Liver (tissue), 9 donors: ENCODE results near the gene TFDP1. TPM values are rescaled to one million over a fixed set of nuclear protein-coding genes. Genes with fewer than 3 reads are reported as not detected.

Experiments
- DNase-seq: peaks from one replicate; pipeline ENCODE4 v3.0.0-alpha.2; 2017; ENCODE audit warnings: low spot score
- H3K27ac ChIP-seq, 2 donors: one replicate each; pipeline ENCODE4 v1.7.0; 2013; ENCODE audit warnings: inconsistent platforms in 2 of 2, low read length in 2 of 2, control low read depth in 1 of 2, low read depth in 1 of 2, mild to moderate bottlenecking in 1 of 2
- H3K27me3 ChIP-seq, 4 donors: one replicate each; pipeline versions ENCODE4 v1.6.1 to v1.7.0; 2013; ENCODE audit warnings: low read length in 3 of 4, inconsistent platforms in 1 of 4, mild to moderate bottlenecking in 1 of 4, moderate library complexity in 1 of 4; ENCODE audit not compliant: control insufficient read depth in 4 of 4, insufficient read depth in 4 of 4
- H3K36me3 ChIP-seq, 4 donors: one replicate each; pipeline versions ENCODE4 v1.6.1 to v1.7.0; 2013; ENCODE audit warnings: low read length in 3 of 4, mild to moderate bottlenecking in 3 of 4, low read depth in 1 of 4, moderate library complexity in 1 of 4; ENCODE audit not compliant: control insufficient read depth in 4 of 4, insufficient read depth in 3 of 4
- H3K4me1 ChIP-seq, 4 donors: one replicate each; pipeline versions ENCODE4 v1.6.1 to v1.7.0; 2013; ENCODE audit warnings: low read length in 3 of 4, mild to moderate bottlenecking in 3 of 4, moderate library complexity in 1 of 4; ENCODE audit not compliant: control insufficient read depth in 4 of 4, insufficient read depth in 4 of 4
- H3K4me3 ChIP-seq, 3 donors: one replicate each; pipeline versions ENCODE4 v1.6.1 to v1.7.0; 2013; ENCODE audit warnings: low read length in 3 of 3, control low read depth in 1 of 3, low read depth in 1 of 3, mild to moderate bottlenecking in 1 of 3
- H3K9ac ChIP-seq, 2 donors: one replicate each; pipeline ENCODE4 v1.7.0; 2013; ENCODE audit warnings: low read length in 2 of 2, mild to moderate bottlenecking in 2 of 2, moderate library complexity in 2 of 2, control low read depth in 1 of 2, low read depth in 1 of 2
- H3K9me3 ChIP-seq, 4 donors: one replicate each; pipeline versions ENCODE4 v1.6.1 to v1.7.0; 2013; ENCODE audit warnings: low read length in 3 of 4; ENCODE audit not compliant: control insufficient read depth in 4 of 4
- EGR1 ChIP-seq, 2 donors: IDR thresholded peaks; 2 replicates each; pipeline ENCODE4 v1.6.1; 2016 to 2018; ENCODE audit warnings: antibody characterized with exemption in 2 of 2, low read depth in 2 of 2
- FOXA1 ChIP-seq: IDR thresholded peaks from 2 replicates; pipeline ENCODE4 v1.6.1; 2016; ENCODE audit warnings: antibody characterized with exemption
- GABPA ChIP-seq, 2 donors: IDR thresholded peaks in 1 of 2; conservative IDR thresholded peaks in 1 of 2; 2 replicates each; pipeline ENCODE4 v1.6.1; 2016; ENCODE audit warnings: antibody characterized with exemption in 2 of 2, mild to moderate bottlenecking in 1 of 2, moderate library complexity in 1 of 2
- HNF4A ChIP-seq, 2 donors: conservative IDR thresholded peaks; 2 replicates each; pipeline ENCODE4 v1.6.1; 2016; ENCODE audit warnings: antibody characterized with exemption in 2 of 2, mild to moderate bottlenecking in 2 of 2
- HNF4G ChIP-seq: IDR thresholded peaks from 2 replicates; pipeline ENCODE4 v1.6.1; 2016; ENCODE audit warnings: antibody characterized with exemption
- JUND ChIP-seq, 2 donors: IDR thresholded peaks; 2 replicates each; pipeline ENCODE4 v1.6.1; 2016; ENCODE audit warnings: antibody characterized with exemption in 2 of 2
- NR2F2 ChIP-seq: IDR thresholded peaks from 2 replicates; pipeline ENCODE4 v1.6.1; 2016; ENCODE audit warnings: antibody characterized with exemption
- TAF1 ChIP-seq: conservative IDR thresholded peaks from 2 replicates; pipeline ENCODE4 v1.6.1; 2016; ENCODE audit warnings: antibody characterized with exemption, mild to moderate bottlenecking
- WGBS: extraction: QIAGEN DNeasy Blood & Tissue Kit; methylation state at CpG from one replicate; pipeline ENCODE4 v1.1.7; 2013; 5-methylcytosine and 5-hydroxymethylcytosine counted together
- polyA plus RNA-seq, 2 donors: library from polyadenylated mRNA; stranded (reverse) in 1 of 2; unstranded in 1 of 2; fragments of 200-250 nt in 1 of 2; fragments of >200 nt in 1 of 2; fragmentation: Nextera tagmentation in 1 of 2; extraction: Ambion mirVana in 1 of 2; gene quantifications; one replicate each; pipeline versions ENCODE4 v1.2.1 to v1.2.3, GENCODE V29; 2013 to 2015
- total RNA-seq, 2 donors: library from RNA; depleted of rRNA; stranded (reverse); fragments of >200 nt; gene quantifications; one replicate each; pipeline ENCODE4 v1.2.3, GENCODE V29; 2014
- TF ChIP-seq, protein P1 (sequence below): IDR thresholded peaks from 2 replicates; pipeline ENCODE4 v1.6.1; 2016; ENCODE audit warnings: antibody characterized with exemption, mild to moderate bottlenecking
- TF ChIP-seq, protein P2 (sequence below): IDR thresholded peaks from 2 replicates; pipeline ENCODE4 v1.6.1; 2016; ENCODE audit warnings: antibody characterized with exemption
- TF ChIP-seq, protein P3 (sequence below): IDR thresholded peaks from 2 replicates; pipeline ENCODE4 v1.6.1; 2016; ENCODE audit warnings: antibody characterized with exemption
- TF ChIP-seq, protein P4 (sequence below): fragments of 150-350 bp; IDR thresholded peaks from 2 replicates; pipeline ENCODE4 v1.5.1; 2017; ENCODE audit warnings: improper control_type of control experiment, low read depth, low read length; ENCODE audit not compliant: missing input control
- donor health status: healthy.
- donor health status: healthy.
- donor health status: healthy.
- donor health status: healthy.
- donor health status: healthy.

The TFDP1 gene
- total and polyA plus RNA-seq, 4 donors = 9.9 to 140 (median 17.8) TPM

DNA sequence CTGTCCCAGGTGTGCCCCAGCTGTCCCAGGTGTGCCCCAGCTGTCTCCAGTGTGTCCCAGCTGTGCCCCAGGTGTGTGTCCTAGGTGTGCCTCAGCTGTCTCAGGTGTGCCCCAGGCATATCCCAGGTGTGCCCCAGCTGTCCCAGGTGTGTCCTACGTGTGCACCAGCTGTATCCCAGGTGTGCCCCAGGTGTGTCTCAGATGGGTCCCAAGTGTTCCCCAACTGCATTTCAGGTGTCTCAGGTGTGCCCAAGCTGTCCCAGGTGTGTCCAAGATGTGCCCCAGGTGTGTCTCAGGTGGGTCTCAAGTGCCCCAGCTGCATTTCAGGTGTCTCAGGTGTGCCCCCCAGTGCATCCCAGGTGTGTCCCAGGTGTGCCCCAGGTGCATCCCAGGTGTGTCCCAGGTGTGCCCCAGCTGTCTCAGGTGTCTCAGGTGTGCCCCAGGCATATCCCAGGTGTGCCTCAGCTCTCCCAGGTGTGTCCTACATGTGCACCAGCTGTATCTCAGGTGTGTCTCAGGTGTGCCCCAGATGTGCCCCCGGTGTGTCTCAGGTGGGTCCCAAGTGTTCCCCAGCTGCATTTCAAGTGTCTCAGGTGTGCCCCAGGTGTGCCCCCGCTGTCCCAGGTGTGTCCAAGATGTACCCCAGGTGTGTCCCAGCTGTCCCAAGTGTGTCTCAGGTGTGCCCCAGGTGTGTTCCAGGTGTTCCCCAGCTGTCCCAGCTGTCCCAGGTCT lies 81.2 kb downstream of the TFDP1 start:
- TF ChIP-seq GABPA (IDR thresholded peaks at IDR 0.05 in 1 of 2, conservative IDR thresholded peaks at IDR 0.05 in 1 of 2) = no peak
- TF ChIP-seq, protein P1, sequence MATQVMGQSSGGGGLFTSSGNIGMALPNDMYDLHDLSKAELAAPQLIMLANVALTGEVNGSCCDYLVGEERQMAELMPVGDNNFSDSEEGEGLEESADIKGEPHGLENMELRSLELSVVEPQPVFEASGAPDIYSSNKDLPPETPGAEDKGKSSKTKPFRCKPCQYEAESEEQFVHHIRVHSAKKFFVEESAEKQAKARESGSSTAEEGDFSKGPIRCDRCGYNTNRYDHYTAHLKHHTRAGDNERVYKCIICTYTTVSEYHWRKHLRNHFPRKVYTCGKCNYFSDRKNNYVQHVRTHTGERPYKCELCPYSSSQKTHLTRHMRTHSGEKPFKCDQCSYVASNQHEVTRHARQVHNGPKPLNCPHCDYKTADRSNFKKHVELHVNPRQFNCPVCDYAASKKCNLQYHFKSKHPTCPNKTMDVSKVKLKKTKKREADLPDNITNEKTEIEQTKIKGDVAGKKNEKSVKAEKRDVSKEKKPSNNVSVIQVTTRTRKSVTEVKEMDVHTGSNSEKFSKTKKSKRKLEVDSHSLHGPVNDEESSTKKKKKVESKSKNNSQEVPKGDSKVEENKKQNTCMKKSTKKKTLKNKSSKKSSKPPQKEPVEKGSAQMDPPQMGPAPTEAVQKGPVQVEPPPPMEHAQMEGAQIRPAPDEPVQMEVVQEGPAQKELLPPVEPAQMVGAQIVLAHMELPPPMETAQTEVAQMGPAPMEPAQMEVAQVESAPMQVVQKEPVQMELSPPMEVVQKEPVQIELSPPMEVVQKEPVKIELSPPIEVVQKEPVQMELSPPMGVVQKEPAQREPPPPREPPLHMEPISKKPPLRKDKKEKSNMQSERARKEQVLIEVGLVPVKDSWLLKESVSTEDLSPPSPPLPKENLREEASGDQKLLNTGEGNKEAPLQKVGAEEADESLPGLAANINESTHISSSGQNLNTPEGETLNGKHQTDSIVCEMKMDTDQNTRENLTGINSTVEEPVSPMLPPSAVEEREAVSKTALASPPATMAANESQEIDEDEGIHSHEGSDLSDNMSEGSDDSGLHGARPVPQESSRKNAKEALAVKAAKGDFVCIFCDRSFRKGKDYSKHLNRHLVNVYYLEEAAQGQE = no peak
- TF ChIP-seq JUND (IDR thresholded peaks at IDR 0.05) = no peak
- no peak for TF ChIP-seq HNF4A (conservative IDR thresholded peaks at IDR 0.05)
- no peak for TF ChIP-seq EGR1 (IDR thresholded peaks at IDR 0.05; ENCODE audit: low read depth in 2 of 2)
- TF ChIP-seq, protein P2, sequence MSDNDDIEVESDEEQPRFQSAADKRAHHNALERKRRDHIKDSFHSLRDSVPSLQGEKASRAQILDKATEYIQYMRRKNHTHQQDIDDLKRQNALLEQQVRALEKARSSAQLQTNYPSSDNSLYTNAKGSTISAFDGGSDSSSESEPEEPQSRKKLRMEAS = no peak
- TF ChIP-seq, protein P3, sequence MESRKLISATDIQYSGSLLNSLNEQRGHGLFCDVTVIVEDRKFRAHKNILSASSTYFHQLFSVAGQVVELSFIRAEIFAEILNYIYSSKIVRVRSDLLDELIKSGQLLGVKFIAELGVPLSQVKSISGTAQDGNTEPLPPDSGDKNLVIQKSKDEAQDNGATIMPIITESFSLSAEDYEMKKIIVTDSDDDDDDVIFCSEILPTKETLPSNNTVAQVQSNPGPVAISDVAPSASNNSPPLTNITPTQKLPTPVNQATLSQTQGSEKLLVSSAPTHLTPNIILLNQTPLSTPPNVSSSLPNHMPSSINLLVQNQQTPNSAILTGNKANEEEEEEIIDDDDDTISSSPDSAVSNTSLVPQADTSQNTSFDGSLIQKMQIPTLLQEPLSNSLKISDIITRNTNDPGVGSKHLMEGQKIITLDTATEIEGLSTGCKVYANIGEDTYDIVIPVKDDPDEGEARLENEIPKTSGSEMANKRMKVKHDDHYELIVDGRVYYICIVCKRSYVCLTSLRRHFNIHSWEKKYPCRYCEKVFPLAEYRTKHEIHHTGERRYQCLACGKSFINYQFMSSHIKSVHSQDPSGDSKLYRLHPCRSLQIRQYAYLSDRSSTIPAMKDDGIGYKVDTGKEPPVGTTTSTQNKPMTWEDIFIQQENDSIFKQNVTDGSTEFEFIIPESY = no peak
- TF ChIP-seq NR2F2 = no peak
- Histone ChIP-seq H3K27ac (no peak overlapping the region), H3K27me3 (peaks cover 0 to 7% (median under 1%) of the 10 kb centered on the region in 4 donors), H3K36me3 (no peaks in the 10 kb centered on the region), H3K4me3 (no peak overlapping the region), H3K9ac (no peak overlapping the region), H3K4me1 (peaks cover 0 to 4% (median 0%) of the 10 kb centered on the region in 4 donors), H3K9me3 (peaks cover 0 to 7% (median 1%) of the 10 kb centered on the region in 4 donors)
- no peak for DNase-seq
- 89% methylated on average over 3 of the region's 3 CpGs for WGBS

DNA sequence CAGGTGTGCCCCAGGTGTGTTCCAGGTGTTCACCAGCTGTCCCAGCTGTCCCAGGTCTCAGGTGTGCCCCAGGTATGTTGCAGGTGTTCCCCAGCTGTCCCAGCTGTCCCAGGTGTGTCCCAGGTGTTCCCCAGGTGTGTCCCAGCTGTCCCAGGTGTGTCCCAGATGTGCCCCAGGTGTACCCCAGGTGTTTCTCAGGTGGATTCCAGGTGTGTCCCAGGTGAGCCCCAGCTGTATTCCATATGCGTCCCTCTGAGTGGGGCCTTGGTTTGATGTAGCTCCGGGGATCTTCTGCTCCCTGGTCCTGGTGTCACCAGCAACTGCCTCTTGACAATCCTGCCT lies 81.7 kb downstream of the TFDP1 start:
- H3K36me3 ChIP-seq = no peaks in the 10 kb centered on the region
- H3K4me1 ChIP-seq = peaks cover 0 to 4% (median 0%) of the 10 kb centered on the region in 4 donors
- H3K9ac ChIP-seq = no peak overlapping the region
- H3K27ac ChIP-seq = no peak overlapping the region
- no peak for DNase-seq
- WGBS = 93% methylated on average over 2 of the region's 2 CpGs
- peaks cover 0 to 7% (median under 1%) of the 10 kb centered on the region in 4 donors for H3K27me3 ChIP-seq
- TF ChIP-seq, protein P3 = no peak
- TF ChIP-seq, protein P4, sequence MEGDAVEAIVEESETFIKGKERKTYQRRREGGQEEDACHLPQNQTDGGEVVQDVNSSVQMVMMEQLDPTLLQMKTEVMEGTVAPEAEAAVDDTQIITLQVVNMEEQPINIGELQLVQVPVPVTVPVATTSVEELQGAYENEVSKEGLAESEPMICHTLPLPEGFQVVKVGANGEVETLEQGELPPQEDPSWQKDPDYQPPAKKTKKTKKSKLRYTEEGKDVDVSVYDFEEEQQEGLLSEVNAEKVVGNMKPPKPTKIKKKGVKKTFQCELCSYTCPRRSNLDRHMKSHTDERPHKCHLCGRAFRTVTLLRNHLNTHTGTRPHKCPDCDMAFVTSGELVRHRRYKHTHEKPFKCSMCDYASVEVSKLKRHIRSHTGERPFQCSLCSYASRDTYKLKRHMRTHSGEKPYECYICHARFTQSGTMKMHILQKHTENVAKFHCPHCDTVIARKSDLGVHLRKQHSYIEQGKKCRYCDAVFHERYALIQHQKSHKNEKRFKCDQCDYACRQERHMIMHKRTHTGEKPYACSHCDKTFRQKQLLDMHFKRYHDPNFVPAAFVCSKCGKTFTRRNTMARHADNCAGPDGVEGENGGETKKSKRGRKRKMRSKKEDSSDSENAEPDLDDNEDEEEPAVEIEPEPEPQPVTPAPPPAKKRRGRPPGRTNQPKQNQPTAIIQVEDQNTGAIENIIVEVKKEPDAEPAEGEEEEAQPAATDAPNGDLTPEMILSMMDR = no peak
- TF ChIP-seq FOXA1 (no peak), TAF1 (no peak), HNF4G (no peak), HNF4A (conservative IDR thresholded peaks at IDR 0.05) (no peak)
- TF ChIP-seq, protein P1 = no peak
- TF ChIP-seq, protein P2 = no peak
- H3K4me3 ChIP-seq = no peak overlapping the region
- peaks cover 0 to 7% (median 1%) of the 10 kb centered on the region in 4 donors for H3K9me3 ChIP-seq
